ENCODE data around the gene KIAA0408. TPM values are rescaled to one million over a fixed set of nuclear protein-coding genes. Genes with fewer than 3 reads are reported as not detected.

KIAA0408 gene
- total and polyA plus RNA-seq, 2 donors (not counting 1 experiment from before 2014, with no cell fraction given), result 2.8 to 3.0 TPM

GRCh38 chr6:127475135-127475822 is 16.1 kb upstream of the KIAA0408 start:
- TF ChIP-seq EZH2 (IDR thresholded peaks at IDR 0.05; ENCODE audit: low read length, missing control alignments) (no peak), CTCF (conservative IDR thresholded peaks at IDR 0.05 in 1 of 2, IDR thresholded peaks at IDR 0.05 in 1 of 2; ENCODE audit: low read depth in 1 of 2, low read length in 2 of 2) (no peak)
- no peak overlapping the region for H3K4me3 ChIP-seq (replicated peaks in 1 of 4; ENCODE audit: control extremely low read depth in 1 of 4, insufficient read depth in 1 of 4, low read depth in 3 of 4, low read length in 4 of 4)
- no peak for DNase-seq (ENCODE audit: low read depth in 2 of 2)

GRCh38 chr6:127471379-127472255 is 12.4 kb upstream of the KIAA0408 start:
- Histone ChIP-seq H3K27me3 (ENCODE audit: control insufficient read depth, insufficient read depth, low read length) (no peaks in the 10 kb centered on the region), H3K27ac (ENCODE audit: insufficient read depth, low read length) (no peak overlapping the region), H3K79me2 (ENCODE audit: control insufficient read depth, insufficient read depth, low read length) (no peaks in the 10 kb centered on the region), H3K9ac (ENCODE audit: insufficient read depth, low read length) (no peak overlapping the region), H3K9me3 (ENCODE audit: control insufficient read depth, insufficient read depth, low read depth, low read length) (no peaks in the 10 kb centered on the region), H3K4me1 (ENCODE audit: control insufficient read depth, extremely low read depth, insufficient read depth, low read length) (peaks cover 2% of the 10 kb centered on the region), H2AFZ (ENCODE audit: low read length) (no peak overlapping the region), H4K20me1 (ENCODE audit: control insufficient read depth, extremely low read depth, insufficient read depth, low read length) (no peaks in the 10 kb centered on the region), H3K4me3 (replicated peaks in 1 of 4; ENCODE audit: control extremely low read depth in 1 of 4, insufficient read depth in 1 of 4, low read depth in 3 of 4, low read length in 4 of 4) (no peak overlapping the region), H3K4me2 (ENCODE audit: extremely low read depth, insufficient read depth, low read length) (no peak overlapping the region), H3K36me3 (ENCODE audit: control insufficient read depth, insufficient read depth, low read length) (peaks cover 3% of the 10 kb centered on the region)
- DNase-seq (ENCODE audit: low read depth in 2 of 2), result peak in 1 of 2 donors; percentile 42
- no peak for TF ChIP-seq EZH2 (IDR thresholded peaks at IDR 0.05; ENCODE audit: low read length, missing control alignments)

More at GRCh38 chr6:127475135-127475822, 16.1 kb upstream of the KIAA0408 start:
- peaks cover 2% of the 10 kb centered on the region for H3K4me1 ChIP-seq (ENCODE audit: control insufficient read depth, extremely low read depth, insufficient read depth, low read length)
- H4K20me1 ChIP-seq (ENCODE audit: control insufficient read depth, extremely low read depth, insufficient read depth, low read length), result no peaks in the 10 kb centered on the region
- H3K27me3 ChIP-seq (ENCODE audit: control insufficient read depth, insufficient read depth, low read length), result no peaks in the 10 kb centered on the region
- no peaks in the 10 kb centered on the region for H3K9me3 ChIP-seq (ENCODE audit: control insufficient read depth, insufficient read depth, low read depth, low read length)
- no peak overlapping the region for H3K27ac ChIP-seq (ENCODE audit: insufficient read depth, low read length)
- H2AFZ ChIP-seq (ENCODE audit: low read length), result no peak overlapping the region
- H3K36me3 ChIP-seq (ENCODE audit: control insufficient read depth, insufficient read depth, low read length), result peaks cover 3% of the 10 kb centered on the region
- H3K79me2 ChIP-seq (ENCODE audit: control insufficient read depth, insufficient read depth, low read length), result no peaks in the 10 kb centered on the region
- no peak overlapping the region for H3K9ac ChIP-seq (ENCODE audit: insufficient read depth, low read length)
- H3K4me2 ChIP-seq (ENCODE audit: extremely low read depth, insufficient read depth, low read length), result no peak overlapping the region

GRCh38 chr6:127468936-127469335 is 9.7 kb upstream of the KIAA0408 start:
- H3K4me2 ChIP-seq (ENCODE audit: extremely low read depth, insufficient read depth, low read length), result no peak overlapping the region
- H3K9ac ChIP-seq (ENCODE audit: insufficient read depth, low read length), result no peak overlapping the region
- H3K9me3 ChIP-seq (ENCODE audit: control insufficient read depth, insufficient read depth, low read depth, low read length), result no peaks in the 10 kb centered on the region
- H3K27ac ChIP-seq (ENCODE audit: insufficient read depth, low read length), result no peak overlapping the region
- no peaks in the 10 kb centered on the region for H3K36me3 ChIP-seq (ENCODE audit: control insufficient read depth, insufficient read depth, low read length)
- H4K20me1 ChIP-seq (ENCODE audit: control insufficient read depth, extremely low read depth, insufficient read depth, low read length), result no peaks in the 10 kb centered on the region
- H3K79me2 ChIP-seq (ENCODE audit: control insufficient read depth, insufficient read depth, low read length), result no peaks in the 10 kb centered on the region
- no peaks in the 10 kb centered on the region for H3K27me3 ChIP-seq (ENCODE audit: control insufficient read depth, insufficient read depth, low read length)
- no peak overlapping the region for H2AFZ ChIP-seq (ENCODE audit: low read length)
- H3K4me1 ChIP-seq (ENCODE audit: control insufficient read depth, extremely low read depth, insufficient read depth, low read length), result peaks cover 7% of the 10 kb centered on the region
- DNase-seq (ENCODE audit: low read depth in 2 of 2), result peak in 1 of 2 donors; percentile 15
- TF ChIP-seq CTCF (conservative IDR thresholded peaks at IDR 0.05 in 1 of 2, IDR thresholded peaks at IDR 0.05 in 1 of 2; ENCODE audit: low read depth in 1 of 2, low read length in 2 of 2), result no peak
- no peak for TF ChIP-seq EZH2 (IDR thresholded peaks at IDR 0.05; ENCODE audit: low read length, missing control alignments)
- no peak overlapping the region for H3K4me3 ChIP-seq (replicated peaks in 1 of 4; ENCODE audit: control extremely low read depth in 1 of 4, insufficient read depth in 1 of 4, low read depth in 3 of 4, low read length in 4 of 4)

All from fibroblast of lung (primary cell).